ENCODE measurements around the gene POLR2E.

The POLR2E gene

DNA sequence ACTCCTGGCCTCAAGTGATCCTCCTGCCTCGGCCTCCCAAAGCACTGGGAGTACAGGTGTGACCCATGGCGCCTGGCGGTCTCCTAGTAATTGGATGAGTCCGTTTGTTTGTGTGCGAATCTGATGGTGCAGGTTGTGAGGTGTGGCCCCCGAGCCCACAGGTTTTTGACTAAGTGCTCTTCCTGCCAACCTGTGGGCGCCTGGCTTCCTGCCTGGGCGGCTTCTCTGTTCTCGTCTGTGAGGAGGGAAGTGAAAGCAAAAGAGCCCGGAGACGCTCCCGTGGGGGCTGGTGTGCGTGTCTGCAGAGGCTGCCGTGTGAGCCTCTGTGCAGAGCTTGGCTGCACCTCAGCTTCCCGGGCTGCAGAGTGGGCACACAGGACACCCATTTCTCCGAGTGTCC, 18.2 kb downstream of the POLR2E start:
- DNase-seq = peak; percentile 90 to 93

DNA sequence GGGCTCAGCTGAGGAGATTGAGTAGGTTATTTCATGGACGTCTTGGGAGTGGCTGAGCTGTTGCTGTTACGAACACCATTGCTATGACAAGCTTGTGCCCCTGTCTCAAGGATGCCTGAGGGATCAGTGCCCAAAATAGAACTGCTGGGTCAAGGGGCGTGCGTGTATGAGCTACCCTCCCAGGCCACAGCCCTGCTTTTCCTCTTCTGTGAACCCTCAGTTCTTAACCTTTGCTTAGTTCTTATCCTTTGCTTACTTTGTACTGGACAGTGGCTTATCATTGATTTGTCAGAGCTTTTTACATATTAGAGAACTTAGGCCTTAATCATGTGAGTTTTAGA, 19.2 kb downstream of the POLR2E start:
- no peak for DNase-seq

DNA sequence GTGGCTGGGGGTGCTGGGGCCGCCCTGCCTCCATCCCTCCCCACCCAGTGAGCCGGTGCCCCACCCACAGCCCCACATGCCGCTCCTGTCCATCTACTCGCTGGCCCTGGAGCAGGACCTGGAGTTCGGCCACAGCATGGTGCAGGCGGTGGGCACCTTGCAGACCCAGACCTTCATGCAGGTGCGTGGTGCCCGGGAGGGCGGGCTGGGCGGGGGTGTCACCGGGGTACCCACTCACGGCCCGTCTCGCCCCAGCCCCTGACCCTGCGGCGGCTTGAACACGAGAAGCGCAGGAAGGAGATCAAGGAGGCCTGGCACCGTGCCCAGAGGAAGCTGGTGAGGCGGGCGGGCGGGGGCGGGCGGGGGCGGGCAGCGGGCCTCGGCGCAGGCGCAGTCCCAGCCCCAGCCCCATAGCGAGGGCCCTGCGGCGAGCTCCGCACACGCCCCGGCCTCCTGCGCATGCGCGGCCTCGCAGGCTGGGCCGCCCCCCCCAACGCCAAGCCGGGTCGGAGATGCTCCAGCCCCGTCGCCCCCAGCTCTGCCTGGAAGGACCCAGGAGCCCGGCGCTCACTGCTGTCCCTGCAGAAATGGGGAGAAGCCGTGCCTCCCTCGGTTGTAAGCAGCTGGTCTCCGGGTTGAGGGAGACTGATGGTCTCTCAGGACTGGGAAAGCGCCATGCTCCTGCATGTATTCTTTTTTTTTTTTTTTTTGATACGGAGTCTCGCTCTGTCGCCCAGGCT, 20.5 kb downstream of the POLR2E start:
- DNase-seq = peak; percentile 84 to 88

DNA sequence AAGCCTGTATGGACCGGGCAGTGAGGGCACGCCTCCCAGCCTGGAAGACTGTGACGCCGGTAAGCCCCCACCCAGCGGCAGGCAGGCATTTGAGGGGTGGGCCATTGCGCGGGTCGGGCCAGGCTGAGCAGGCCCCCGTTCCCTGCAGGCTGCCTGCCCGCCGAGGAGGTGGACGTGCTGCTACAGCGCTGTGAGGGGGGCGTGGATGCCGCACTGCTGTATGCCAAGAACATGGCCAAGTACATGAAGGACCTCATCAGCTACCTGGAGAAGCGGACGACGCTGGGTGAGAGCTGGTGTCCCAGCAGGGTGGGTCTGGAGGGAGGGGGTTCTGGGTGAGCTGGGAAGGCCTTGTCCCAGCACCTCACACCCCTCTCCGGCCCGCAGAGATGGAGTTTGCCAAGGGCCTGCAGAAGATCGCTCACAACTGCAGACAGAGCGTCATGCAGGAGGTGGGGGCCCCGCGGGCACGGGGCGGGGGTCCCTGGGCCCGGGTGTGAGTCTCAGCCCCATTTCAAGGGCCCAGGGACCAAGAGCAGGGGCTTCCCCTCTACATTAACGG, 21.1 kb downstream of the POLR2E start:
- peak; percentile 38 to 51 for DNase-seq

DNA sequence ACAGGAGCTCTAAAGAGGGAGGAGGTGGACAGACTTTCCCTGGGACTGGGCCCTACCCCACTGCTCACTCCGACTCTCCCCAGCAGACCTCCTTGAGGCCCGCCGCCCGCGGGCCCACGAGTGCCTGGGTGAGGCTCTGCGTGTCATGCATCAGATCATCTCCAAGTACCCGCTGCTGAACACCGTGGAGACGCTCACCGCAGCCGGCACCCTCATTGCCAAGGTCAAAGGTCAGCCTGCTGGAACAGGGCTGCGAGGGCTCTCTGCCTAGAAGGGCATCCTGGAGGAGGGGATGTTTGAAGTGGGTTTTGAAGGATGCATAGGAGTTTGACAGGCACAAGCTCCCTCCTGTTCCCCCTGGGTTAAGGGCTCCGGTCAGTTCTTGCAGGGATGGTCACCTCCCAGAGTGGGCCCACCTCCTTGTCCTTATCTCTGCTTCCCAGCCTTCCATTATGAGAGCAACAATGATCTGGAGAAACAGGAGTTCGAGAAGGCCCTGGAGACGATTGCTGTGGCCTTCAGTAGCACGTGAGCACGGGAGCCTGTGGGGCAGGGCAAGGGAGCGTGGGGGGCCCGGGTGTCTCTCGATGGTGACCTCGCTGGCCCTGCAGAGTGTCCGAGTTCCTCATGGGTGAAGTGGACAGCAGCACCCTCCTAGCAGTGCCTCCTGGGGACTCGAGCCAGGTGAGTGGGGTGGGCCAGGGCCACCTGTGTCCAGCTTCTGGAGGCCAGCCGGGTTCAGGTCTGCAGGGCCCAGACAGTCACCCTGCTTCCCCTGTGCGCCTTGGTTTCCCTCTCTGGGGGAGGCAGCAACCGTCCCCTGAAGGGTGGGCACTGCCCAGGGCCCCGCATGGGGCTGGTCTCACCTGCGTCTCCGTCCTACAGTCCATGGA, 21.9 kb downstream of the POLR2E start:
- peak; percentile 35 to 42 for DNase-seq

DNA sequence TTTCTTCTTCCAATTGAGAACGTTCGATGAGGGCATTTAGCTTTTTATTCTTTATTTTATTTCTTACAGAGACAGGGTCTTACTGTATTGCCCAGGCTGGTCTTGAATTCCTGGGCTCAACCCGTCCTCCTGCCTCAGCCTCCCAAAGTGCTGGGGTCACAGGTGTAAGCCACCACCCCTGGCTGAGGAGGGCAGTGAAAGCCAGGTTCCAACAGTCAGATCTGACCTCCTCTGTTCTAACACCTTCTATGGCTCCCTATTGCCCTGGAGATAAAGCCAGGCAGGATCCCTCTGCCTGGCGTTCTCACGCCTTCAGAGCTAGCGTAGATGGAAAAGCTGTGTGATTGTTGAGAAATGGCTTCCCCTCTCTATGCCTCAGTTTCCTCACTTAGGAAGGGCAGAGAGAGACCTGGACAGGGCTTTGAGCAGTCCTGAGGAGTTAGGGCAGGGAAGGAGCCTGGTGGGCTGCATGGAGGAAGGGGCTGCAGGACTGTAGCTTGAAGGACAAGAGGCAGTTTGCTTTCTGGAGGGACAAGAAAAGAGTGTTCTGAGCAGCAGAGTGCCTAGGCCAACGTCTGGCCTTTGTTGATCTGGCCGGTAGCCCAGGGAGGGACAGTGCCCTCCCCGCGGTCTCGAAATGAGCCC, 22.7 kb downstream of the POLR2E start:
- no peak for DNase-seq

DNA sequence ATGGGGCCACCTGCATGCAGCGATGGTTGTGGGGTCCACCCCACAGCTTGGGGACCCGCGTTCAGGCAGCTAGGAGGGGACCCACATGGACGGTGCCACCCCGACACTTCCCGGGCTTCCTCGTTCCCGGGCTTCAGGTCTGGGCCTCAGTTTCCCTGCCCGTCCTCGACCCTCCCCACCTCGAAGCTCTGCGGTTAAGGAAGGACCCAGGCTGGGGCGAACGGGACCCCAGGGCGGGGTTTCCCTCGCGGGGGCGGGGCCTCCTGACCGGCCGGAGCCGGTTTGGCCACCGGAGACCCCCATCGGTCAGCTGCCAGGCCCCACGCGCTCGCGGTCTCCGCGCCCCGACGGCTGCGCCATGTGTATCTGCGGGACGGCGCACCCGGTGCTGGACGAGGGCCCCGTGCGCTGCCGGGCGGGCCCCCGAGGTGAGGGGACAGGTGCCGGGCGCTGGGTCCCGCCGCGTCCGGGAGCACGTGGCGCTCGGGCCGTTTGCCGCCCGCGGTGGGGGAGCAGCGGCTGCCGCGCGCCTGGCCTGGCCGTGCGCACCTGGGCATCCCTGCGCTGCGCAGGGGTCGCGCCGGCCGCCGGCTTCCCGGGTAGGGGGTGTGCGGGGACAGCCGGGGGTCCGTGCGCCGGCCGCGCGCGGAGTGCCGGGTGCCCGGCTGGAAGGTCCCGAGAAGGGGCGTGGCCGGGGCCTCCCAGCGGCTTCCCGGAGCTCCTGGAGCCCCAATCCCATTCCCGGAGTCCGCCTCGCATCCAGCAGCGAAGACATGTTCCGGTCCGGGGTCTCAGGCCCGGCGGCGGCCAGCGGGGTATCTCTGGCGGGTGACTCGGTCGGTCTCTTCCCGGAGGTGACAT, 24.0 kb downstream of the POLR2E start:
- no peak for DNase-seq

DNA sequence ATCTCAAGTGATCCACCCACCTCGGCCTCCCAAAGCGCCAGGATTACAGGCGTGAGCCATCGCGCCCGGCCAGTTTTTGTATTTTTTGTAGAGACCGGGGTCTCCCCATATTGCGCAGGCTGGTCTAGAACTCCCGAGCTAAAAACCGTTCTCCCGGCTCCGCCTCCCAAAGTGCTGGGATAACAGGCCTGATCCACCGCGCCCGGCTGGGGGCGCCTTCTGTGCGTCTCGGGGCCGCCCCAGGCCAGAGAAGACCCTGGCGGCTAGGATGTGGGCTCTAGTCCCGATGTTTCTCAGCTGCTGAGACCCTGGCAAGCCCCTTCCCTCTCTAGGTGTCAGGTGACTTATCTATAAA, 24.6 kb downstream of the POLR2E start:
- DNase-seq = peak in 1 of 2 experiments; percentile 20

DNA sequence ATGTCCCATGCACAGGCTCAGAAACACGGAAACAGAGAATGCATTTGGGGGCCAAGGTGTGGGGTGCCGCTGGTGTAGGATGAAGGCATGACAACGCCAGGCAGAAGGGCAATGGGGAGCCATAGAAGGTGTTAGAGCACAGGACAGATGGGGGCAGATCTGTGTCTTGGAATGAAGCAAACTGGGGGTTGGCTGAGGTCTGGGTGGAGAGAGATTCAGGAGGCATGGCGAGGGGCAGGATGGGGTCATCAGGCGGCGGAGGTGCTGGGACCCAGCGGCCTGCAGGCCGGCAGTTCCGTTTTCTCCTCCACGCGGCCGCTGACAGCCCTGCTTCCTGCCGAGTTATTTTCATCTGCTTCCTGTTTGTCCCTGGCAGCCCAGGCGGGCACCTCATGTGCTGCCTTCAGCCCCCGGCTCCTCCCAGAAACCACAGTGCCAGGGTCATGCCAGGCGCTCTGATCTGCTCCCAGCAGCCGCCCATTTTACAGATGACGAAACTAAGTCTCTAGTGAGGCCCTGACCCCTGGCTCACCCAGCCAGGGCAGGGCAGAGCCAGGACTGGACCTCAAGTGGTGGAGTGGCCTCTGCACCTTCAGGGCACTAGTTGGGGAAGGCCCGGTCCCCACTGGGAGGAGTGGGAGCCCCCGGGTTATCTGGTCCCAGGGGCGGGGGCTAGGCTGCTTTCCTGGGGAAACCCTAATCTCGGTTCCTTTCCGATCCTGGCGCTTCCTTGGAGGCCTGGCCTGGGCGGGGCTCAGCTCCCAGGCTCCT, 26.0 kb downstream of the POLR2E start:
- peak; percentile 58 to 71 for DNase-seq

DNA sequence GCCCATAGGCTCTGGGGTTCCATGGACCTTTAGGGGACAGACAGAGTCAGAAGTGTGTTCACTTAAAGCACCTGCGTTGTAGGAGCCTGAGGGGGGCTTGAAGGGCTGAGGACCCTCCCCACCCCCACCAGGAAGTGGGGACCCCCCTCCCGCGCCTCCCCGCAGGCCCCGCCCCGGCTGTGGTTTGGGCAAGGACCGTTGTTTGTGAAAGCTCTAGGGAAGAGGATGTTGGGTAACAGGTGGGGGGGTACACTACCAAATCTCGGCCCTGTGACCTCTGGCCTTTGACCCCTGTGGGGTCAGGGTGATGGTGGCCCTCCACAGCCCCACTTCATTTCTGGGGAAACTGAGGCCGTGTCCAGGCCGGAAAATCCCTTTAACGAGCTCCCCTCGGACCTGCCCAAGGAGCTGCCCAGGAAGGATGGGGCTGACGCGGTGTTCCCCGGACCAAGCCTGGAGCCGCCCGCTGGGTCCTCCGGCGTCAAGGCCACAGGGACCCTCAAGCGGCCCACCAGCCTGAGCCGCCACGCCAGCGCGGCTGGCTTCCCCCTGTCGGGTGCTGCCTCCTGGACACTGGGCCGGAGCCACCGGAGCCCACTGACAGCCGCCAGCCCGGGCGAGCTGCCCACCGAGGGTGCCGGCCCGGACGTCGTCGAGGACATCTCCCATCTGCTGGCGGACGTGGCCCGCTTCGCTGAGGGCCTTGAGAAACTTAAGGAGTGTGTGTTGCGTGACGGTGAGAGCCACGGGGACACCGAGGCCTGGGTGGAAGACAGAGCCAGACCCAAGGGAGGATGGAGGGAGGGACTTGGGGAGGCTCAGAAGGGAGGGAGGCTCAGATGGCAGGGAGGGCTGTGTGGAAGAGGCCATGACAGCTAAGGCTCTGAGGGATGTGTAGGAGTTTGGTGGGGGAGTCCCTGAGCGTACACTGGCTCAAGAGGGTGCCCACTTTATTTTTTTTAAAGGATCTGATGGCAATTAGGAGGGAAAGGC, 26.9 kb downstream of the POLR2E start:
- peak; percentile 74 to 77 for DNase-seq

DNA sequence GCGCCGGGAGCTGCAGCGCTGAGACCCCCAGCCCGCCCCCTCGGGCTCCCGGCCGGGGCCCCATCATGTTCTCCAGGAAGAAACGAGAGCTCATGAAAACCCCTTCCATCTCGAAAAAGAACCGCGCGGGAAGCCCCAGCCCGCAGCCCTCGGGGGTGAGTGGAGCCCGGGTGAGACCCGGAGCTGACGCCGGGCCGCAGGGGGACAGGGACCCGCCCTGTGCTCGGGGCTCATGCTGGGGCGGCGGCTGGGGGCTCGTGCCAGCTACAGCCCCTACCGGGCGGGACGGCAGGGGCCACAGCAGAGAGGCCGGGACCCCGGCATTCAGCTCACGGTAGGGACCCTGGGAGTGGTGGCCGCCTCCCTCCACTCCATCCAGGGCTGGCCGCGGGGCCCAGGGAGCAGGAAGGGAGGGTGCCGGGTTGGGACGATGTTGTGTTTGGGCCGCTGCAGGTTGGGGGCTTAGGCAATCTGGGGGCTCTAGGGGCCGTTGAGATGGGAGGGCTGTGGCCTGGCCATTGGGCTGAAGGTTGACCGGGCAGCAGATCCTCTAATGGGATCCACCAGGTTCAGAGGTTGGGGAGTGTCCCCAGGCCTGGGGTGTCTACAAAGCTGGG, 27.7 kb downstream of the POLR2E start:
- no peak for DNase-seq

DNA sequence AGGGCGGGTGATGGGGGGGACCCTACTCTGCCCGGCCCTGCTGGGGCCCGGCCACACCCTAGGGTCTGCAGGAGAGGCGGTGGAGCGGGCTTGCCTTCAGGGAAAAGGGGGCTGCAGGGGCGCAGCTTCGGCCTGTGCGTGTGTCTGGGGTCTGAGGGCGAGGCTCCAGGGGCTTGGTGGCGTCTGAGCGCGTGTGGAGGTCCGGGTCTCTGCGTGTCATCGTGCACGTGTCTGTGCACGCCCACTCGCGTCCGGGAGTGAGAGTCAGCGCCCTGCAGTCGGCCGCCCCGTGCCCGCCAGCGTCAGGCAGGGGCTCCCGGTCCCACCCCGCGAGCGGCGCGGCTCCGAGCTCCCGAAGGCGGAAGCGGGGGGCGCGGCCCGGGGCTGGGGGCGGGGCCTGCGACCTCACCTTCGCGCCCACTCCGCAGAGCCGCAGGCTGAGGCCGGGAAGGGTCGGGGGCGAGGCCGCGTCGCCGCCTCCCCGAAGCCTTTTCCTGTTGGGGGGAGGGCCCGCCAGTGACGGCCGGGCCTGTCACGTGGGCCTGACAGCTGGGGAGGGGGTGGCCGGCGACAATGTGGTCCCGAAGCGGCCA, 28.3 kb downstream of the POLR2E start, which contains the start of gene ARHGAP45:
TSS of gene ARHGAP45 (plus strand) at position 420 of the 593 bp plus-strand sequence. CDS start 239 bp downstream, outside the sequence.
- peak; percentile 86 to 89 for DNase-seq

DNA sequence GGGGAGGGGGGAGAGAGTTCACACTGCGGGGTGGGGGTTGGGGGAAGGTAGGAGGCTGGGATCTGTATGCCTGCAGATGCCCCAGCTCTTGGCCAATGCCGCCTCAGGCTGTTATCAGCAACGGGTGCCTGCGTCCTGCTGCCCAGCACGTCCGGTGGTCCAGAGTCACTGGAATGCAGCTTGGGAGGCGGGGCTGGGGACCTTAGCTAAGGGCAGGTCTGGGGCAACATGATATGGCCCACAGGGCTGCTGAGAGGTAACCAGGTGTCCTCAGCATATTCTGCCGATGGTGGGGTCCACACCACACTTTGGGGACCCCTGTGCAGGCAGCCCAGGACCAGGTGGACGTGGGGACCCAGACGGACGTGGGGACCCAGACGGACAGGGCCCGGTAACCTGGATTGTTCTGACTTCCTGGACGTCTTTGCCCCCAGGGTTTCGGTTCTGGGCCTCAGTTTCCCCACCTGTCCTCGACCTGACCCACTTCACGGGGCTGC, 28.9 kb downstream of the POLR2E start:
- no peak for DNase-seq

DNA sequence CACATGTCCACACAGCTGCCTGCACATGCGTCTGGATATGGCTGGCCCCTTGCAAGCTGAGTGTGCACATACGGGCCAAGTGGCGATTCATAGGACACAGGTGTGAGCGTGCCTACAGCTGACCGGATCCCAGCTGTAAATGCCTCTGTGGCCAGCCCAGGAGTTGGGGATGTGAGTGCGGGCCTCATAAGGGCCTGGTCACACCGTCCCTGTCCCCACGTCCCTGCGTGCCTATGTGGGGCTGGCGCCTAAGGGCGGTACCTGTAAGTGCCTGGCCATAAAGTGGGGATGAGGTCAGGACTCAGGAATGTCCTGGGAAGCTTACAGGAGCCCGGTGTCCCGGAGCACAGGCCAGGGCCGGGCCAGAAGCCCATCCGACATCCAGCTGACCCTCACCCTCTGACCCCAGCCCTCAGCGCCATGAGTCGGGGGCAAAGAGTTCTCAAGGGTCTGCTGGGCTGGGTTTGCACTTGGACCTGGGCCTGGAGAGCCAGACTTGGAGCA, 29.5 kb downstream of the POLR2E start:
- peak in 1 of 2 experiments; percentile 35 for DNase-seq

DNA sequence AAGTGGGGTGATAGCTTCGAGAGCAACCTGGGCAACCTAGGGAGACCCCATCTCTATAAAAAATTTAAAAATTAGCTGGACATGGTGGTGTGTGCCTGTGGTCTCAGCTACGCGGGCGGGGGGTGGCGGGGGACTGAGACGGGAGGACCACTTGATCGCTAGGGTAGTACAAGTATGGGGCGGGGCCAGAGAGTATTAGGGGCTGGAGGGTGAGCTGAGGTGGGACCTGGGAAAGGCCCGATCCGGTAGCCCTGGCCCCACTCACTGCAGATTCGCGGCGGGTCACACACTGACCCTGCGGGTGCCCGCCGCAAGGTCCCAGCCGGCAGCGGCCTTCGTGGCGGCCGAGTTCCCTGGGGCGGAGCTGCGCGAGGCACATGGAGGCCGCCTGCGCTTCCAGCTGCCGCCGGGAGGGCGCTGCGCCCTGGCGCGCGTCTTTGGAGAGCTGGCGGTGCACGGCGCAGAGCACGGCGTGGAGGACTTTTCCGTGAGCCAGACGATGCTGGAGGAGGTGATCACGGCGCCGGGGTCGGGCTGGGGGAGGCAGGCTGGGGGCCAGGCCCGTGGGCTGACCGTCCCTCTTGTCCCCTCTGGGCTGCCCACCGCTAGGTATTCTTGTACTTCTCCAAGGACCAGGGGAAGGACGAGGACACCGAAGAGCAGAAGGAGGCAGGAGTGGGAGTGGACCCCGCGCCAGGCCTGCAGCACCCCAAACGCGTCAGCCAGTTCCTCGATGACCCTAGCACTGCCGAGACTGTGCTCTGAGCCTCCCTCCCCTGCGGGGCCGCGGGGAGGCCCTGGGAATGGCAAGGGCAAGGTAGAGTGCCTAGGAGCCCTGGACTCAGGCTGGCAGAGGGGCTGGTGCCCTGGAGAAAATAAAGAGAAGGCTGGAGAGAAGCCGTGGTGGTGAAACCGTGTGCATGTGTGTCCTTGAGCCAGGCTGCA, 30.2 kb downstream of the POLR2E start:
- DNase-seq = peak; percentile 82 to 86

DNA sequence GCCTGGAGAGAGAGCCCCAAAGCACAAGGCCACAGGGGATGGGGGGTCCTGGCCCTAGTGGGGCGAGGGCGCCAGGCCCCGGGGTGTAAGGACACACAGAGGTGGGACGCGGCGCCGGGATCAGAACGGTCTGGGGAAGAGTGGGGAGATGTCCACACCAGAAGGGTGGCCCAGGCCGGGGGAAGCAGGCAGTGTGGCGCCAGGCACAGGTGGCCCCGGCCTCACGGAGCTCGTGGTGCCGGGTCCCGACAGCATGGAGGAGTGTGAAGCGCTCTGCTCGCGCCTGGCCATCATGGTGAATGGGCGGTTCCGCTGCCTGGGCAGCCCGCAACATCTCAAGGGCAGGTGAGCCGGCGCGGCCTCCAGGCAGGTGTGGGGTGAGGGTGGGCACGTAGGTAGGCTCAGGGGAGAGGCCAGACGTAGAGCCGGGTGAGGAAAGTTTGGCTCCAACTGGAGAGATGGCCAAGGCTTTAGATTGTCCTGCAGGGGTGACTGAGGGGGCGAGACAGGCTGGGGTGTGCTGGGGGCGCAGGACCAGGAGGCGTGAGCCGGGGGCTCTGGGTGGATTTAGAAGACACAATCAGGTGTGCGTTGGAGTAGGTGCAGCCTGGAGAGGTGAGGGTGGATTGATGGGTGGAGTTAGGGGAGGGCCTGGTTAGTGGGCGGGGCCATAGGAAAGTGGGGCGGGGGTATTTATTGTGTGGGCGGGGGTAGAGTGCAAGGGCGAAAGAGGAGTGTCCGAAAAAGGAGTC, 31.1 kb downstream of the POLR2E start:
- no peak for DNase-seq
